Measurements from ENCODE around the gene MFAP3L.
"Not testable (repeated sequence)": the region's sequence is repeated elsewhere in the genome, so short reads cannot be mapped to it uniquely, and the experiment has no call there.

Gene MFAP3L

DNA sequence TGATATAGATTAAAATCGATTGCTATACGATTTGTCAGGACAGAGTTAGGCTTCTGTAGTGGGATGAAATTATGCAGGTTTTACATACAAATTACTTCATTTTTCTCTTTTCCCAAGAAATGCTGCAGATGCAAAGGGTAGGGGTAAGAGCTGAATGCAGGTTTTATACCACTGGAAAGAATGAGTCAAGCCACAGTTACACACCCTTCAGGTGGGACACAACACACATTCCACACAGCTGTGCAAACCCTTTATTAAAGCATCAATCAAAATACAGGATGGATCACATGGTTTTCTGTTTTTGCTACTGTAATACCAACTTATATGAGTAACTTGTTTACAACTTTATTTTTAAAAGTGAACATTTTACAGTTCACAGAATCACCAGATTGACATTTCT lies 39.8 kb downstream of the MFAP3L start:
- no peak for DNase-seq

GRCh38 chr4:169985881-169986280 lies 40.3 kb downstream of the MFAP3L start:
- DNase-seq, result no peak

DNA sequence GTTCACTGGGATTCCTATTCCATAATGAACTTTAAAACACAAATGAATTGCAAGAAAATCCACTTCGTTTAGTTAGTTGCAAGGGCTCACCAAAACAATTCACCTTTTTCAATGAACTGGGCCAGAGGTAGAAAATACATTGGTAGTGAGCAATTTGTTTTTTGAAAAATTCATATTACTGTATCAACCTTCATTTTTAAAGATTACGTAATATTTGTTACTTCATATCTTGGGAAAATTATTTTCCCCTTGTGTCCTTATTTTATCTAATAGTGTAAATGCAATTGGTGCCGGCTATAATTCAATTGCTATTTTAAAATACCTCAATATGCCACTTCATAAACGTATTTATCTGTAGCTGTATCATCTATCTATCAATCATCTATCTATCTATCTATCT lies 41.5 kb downstream of the MFAP3L start:
- no peak for DNase-seq

- DNase-seq, result no peak
Observed at GRCh38 chr4:169984173-169984572, 42.0 kb downstream of the MFAP3L start.

DNA sequence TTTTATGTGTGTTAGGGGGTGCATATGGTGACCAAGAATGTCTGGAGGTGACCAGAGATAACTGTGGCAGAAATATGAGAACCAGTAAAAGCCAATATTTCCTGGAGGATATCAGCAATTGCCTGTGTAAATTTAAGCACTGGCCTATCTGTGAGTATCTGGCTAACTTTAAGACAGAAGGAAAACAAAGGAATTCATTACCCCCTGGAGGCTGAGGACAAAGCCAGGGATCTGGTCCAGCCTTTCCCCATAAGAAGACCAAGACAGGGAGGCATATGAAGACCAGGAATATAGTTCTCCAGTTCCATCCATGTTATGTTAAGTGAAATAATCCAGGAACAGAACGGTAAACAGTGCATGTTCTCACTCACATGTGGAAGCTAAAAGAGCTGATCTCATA lies 49.2 kb downstream of the MFAP3L start:
- no peak for DNase-seq

DNA sequence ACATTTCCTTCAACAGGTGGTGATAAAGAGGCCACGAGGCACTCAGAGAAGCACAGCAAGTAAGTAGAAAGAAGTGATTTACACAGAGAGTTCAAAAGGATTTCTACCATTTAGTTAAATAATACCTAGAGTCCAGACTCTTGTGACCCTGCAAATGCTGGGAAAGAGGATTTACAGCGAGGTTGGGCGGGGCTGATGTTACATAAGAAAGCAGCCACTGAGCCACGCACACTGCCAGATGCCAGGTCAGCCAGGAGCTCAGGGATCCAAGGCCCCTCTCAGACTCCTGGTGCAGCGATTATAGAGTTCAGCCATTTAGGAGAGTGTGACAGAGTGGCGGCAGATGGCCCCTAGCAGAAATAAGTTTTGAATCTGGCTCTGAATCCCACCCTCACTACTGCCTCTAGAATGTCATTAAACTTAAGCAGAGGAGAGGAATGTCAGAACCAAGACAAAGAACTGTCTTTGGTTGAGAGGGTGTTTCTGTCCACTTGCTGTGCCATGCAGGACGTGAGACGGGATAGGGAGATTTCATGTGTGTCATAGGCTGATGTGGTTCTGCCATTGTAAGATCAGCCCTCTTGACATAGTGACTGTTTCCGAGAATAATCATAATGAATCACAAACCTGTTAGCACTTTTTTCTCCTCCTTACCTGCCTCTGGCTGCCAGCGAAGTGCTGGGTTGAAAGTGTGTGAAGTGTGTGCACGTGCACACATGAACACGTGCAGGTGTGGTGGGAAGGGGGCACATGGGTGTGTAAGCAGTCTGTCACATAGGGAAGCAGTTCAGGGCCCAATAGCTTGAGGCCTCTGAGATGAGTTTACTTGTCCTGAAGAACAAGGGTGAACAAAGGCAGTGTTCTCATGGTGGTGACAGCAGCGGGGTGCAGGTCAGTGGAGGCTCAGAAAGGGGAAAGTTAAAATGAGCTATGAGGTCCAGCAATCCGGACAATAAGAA lies 50.1 kb downstream of the MFAP3L start:
- DNase-seq, result no peak

GRCh38 chr4:169975131-169975837 lies 50.9 kb downstream of the MFAP3L start:
- no peak for DNase-seq

DNA sequence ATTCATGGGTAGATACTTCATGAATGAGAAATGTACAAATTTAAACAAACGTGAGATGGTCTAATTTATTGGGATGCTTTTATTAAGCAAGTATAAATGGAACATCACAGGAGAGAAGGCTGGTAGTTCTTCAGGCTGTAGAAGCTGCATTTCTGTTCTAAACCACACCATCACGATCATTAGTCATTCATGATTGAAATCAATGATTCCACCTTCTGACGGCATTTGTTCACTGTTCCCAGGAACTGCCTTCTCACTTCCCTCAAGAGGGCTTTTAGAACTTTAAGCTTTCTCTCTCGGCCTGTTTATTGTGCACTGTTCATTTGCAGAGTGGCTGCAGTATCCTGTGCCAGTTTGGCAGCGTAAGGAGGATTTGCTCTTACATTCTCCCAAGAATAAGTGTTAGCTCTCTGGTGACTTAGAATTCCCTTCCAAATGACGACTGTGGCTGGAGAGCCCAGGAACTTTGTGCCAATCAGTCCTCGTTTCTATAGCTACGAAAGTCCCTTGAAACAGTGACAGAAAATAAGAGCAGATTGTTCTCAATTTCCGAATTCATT lies 54.7 kb downstream of the MFAP3L start:
- no peak for DNase-seq

- no peak for DNase-seq
Observed at GRCh38 chr4:169968999-169969398, 57.2 kb downstream of the MFAP3L start.

DNA sequence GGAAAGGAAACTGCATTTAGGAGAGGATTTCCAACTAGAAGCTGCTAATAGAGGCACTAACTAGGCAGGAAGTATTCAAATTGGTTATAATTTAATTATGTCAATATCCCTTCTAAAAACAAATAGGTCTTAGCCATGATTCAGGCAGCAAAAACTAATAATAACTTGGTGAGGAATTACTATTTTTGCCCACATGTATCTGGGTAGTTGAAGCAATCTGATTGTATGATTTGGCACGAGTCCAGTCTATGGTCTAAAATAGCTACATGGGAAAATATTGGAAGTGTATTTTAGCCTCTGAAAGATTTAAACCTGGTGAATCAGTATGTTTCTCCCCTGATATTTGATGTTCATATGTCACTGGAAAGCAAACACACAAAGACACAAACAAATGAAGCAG lies 62.2 kb downstream of the MFAP3L start:
- no peak for DNase-seq

DNA sequence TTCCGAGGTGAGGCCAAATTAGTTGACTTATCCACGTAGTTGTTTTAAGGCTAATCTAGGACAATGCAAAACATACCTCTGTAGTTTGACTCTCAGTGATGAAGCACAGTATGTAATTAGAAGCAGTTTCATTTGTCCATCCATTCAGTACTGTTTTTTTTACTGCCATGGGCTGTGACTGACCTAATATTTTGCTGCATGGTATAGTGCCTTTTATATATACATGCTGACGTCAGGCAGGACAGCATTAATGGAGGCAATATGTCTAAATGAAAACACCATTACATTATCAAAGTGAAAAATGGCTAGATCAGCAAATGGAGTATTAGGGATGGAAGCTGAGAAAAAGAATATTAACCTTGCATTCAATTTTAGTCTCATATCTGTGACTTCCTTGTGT lies 66.9 kb downstream of the MFAP3L start:
- no peak for DNase-seq

DNA sequence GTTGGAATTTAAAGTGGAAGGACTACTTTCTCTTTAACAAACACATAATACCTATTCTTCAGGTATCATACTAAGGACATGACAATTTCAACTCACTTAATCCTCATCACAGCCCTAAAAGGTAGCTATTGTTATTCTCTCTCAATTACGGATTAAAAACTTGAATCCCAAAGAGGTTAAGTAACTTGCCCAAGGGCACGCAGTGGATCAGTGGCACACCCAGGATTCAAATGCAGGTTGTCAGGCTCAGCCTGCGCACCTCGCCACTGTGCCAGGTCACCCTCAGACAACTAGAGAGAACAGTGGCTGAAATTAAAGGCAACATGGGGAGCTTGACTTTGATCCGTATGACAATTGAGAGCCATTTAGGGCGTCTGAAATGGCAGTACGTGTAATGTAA lies 67.6 kb downstream of the MFAP3L start:
- DNase-seq, result no peak

- no peak for DNase-seq
Observed at GRCh38 chr4:169957785-169958184, 68.4 kb downstream of the MFAP3L start.

DNA sequence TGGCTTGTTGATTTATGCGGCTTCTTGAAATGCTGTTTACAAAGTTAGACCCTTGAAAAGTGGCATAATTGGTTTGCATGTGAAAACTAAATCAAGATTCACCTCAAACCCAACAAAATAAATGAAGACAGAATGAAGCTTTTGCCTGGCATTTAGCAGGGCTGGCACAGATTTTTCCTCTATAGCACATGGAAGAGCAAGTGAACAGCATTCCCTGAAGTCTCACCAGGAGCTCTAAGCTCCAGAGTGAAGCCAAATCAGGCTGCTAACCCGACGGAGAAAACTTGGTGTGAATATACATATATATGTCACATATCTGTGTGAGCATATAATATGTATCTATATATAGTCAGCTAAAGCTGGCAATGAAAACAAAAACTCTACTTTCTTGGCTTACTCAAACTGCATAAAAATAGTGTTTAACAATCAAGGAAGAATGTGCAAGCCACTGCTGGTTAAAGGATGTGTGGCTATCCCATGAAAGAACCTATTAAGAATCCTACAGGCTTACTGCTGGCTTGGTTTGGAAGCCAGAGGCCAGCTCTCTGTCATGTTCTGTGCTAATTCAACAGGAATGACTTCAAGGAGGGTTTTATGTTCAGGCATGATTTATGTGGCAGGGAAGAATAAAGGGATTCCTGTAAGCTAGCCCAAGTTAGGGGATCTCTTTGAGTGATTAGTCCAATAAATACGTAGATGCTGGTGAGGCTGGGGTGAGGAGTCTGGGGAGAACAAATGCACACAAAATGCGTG lies 69.9 kb downstream of the MFAP3L start:
- DNase-seq, result no peak

DNA sequence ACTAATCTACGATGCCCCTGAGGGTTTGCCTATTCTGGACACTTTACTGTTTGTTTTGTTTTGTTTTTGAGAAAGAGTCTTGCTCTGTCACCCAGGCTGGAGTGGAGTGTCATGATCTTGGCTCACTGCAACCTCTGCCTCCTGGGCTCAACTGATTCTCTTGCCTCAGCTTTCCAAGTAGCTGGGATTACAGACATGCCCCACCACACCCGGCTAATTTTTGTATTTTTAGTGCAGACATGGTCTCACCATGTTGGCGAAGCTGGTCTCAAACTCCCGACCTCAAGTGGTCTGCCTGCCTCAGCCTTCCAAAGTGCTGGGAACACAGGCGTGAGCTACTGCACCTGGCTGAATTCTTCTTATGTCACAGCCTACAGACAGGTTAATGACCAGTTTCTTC lies 70.7 kb downstream of the MFAP3L start:
- no peak for DNase-seq

- peak; percentile 52 for DNase-seq
Observed at GRCh38 chr4:169952236-169953002, 73.8 kb downstream of the MFAP3L start.

DNA sequence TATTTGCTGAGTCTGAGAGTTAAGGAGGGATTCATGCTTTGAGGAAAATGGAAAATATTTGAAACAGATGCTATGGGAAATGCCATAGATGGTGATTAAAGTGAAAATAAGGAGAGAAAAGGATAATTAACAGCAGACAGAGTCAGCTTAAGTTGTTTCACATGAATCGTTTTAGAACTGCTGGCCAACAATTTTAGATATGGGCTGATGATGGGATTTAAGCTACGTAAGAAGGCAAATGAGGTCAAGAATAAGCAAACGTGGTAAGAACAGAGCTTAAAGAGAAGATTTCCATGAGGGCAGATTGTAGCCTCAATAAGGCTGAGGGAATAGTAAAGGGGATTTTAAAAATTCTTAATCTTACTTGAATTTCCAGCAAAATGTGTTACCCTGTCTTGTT lies 77.9 kb downstream of the MFAP3L start:
- no peak for DNase-seq

- no peak for DNase-seq
Observed at GRCh38 chr4:169945636-169946035, 80.6 kb downstream of the MFAP3L start.

DNA sequence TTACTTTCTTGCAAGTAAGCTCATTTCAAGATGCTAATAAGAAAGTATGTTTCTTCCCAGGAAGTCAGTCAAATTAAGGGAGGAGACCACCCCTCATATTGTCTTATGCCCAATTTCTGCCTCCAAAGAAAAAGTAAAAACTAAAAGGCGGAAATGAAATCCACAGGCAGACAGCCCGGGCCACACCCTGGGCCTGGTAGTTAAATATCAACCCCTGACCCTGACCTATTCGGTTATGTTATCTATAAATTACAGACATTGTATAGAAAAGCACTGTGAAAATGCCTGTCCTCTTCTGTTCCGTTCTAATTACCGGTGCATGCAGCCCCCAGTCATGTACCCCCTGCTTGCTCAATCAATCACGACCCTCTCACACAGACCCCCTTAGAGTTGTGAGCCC lies 82.6 kb downstream of the MFAP3L start:
- not testable (repeated sequence) for DNase-seq

GRCh38 chr4:169941141-169941540 lies 85.1 kb downstream of the MFAP3L start:
- DNase-seq, result no peak

DNA sequence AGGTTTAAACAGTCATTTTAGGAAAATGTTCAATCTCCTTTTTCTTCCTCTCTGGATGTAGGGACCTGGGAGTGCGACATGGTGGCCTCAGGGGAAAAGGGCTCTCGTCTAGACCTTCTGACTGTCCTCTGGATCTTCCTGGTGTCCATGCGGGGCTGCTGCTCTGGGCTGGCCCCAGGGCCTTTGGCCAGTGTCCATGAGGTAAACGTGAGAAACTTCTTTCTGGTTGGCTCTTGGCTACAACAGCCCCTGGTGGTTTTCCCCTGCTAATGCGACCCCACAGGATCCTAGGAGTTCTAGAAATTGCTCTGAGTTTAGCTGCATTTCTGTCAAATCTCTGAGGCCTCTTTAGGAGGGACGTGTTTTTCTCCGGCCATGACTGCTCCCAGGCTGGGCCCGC lies 85.7 kb downstream of the MFAP3L start:
- peak; percentile 13 for DNase-seq
